Measurements from ENCODE around the gene HDAC4. TPM values are rescaled to one million over a fixed set of nuclear protein-coding genes. Genes with fewer than 3 reads are reported as not detected.

HDAC4 gene
- total and polyA plus RNA-seq, 2 of the 4 experiments (the other 2 are of a cell fraction), result 4.1 to 7.2 TPM

DNA sequence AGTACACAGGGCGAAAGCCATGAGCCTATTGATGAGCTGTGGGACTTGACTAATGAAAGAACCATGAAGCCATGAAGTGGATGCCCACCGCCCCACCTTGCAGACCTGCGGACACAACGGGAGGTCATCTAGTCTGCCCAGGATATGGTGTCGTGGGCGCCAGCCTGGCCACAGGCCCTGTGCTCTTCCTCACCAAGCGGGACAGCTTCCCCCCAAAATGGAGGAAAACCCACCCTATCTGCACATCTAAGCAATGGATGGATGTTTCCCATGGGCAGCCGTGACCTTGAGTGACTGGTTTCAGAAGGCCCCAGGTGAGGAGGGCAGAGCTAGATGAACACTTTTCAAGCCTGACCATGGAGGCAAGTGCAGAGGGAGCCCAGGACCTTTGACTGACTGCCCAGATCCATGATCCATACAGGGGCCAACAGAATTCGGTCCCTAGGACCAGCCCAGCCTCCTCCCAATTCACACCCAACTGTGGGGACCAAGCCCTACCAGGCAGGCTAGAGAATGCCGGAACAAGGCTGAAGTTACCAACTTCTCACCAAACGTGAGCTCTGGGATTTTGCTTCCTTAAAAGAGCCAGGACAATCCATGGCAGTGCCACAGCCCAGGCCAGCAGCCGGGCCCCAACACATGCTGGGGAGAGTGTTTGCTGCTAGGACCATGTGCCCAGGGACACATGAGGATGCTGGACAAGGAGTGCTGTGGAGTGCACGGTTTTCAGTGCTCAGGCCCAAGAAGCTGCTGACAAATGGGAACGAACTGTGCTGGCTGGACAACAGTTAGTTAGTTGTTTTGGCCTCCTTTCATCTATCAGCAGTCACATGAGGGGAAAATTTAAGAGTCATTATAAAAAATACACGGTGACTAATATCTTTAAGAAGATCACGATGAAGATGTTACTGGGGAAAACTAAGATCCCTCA, 249.4 kb downstream of the HDAC4 start:
- no peaks in the 10 kb centered on the region; a peak in 1 of 4 replicates for H3K79me1 ChIP-seq (ENCODE audit: low read depth in 1 of 2, low read length in 2 of 2)
- no peak overlapping the region for H3K56ac ChIP-seq (ENCODE audit: extremely low read depth, insufficient read depth, low read length)
- ChIA-PET CTCF (no interaction called here), POLR2A (ENCODE audit: unreplicated experiment) (no interaction called here)
- no peak overlapping the region for H4K91ac ChIP-seq (ENCODE audit: insufficient read depth, low read depth, low read length)
- ATAC-seq (ENCODE audit: low read depth) (no peak), DNase-seq (no peak)
- dilution Hi-C loops (cut with HindIII; ENCODE audit: low sequenced_read_pairs, unreplicated experiment), result no loop called here
- no peak overlapping the region for H3K4ac ChIP-seq (ENCODE audit: low read depth, low read length)
- H3K27me3 ChIP-seq (ENCODE audit: control insufficient read depth, insufficient read depth, low read length), result no peaks in the 10 kb centered on the region
- intact Hi-C loops (cut with micrococcal nuclease), result no loop called here
- 98% methylated on average over 7 of the region's 16 CpGs; no CpG with 5 or more reads in 1 of the 2 experiments for WGBS, 2 experiments (ENCODE audit: extremely low coverage in 2 of 2, insufficient read length in 1 of 2)
- H2BK20ac ChIP-seq (ENCODE audit: low read depth, low read length), result no peak overlapping the region
- H4K8ac ChIP-seq (ENCODE audit: low read depth in 2 of 2, low read length in 2 of 2), result no peak overlapping the region
- no peaks in the 10 kb centered on the region for H3K9me3 ChIP-seq (ENCODE audit: control insufficient read depth, insufficient read depth, low read length)
- H2AK9ac ChIP-seq (replicated peaks; ENCODE audit: low read depth, low read length, poor library complexity), result no peak overlapping the region
- H3K18ac ChIP-seq (ENCODE audit: low read depth, low read length), result no peak overlapping the region
- no peak overlapping the region for H2AFZ ChIP-seq (replicated peaks; ENCODE audit: low read length, poor library complexity)
- no peak overlapping the region for H3K27ac ChIP-seq (ENCODE audit: insufficient read depth, low read length)
- no peak overlapping the region for H4K5ac ChIP-seq (ENCODE audit: low read depth, low read length)
- no peak overlapping the region for H2AK5ac ChIP-seq (ENCODE audit: low read depth, low read length)
- H3K4me3 ChIP-seq (ENCODE audit: insufficient read depth, low read depth, low read length), result no peak overlapping the region
- H3K4me1 ChIP-seq (ENCODE audit: control insufficient read depth, insufficient read depth, low read length), result no peaks in the 10 kb centered on the region
- H3K9me1 ChIP-seq (ENCODE audit: insufficient read depth, low read length), result peaks cover 10% of the 10 kb centered on the region
- H3K14ac ChIP-seq (replicated peaks; ENCODE audit: low read depth, low read length), result no peak overlapping the region
- no peaks in the 10 kb centered on the region; the same call in 1 of the 2 replicates for H4K20me1 ChIP-seq (ENCODE audit: insufficient read depth, low read length)
- no peak overlapping the region for H2BK5ac ChIP-seq (ENCODE audit: low read depth, low read length, poor library complexity, severe bottlenecking)
- H2BK15ac ChIP-seq (ENCODE audit: low read depth, low read length), result no peak overlapping the region
- H3K4me2 ChIP-seq (ENCODE audit: low read depth, low read length), result no peak overlapping the region
- peaks cover 61% of the 10 kb centered on the region for H3K36me3 ChIP-seq (ENCODE audit: control insufficient read depth, insufficient read depth, low read length)
- in situ Hi-C loops (cut with MboI; ENCODE audit: low sequenced_read_pairs), result no loop called here
- BruUV-seq (replicated peaks), result no TSS peak
- no peak overlapping the region for H3K9ac ChIP-seq (ENCODE audit: low read depth, low read length)
- no peak overlapping the region for H3K23ac ChIP-seq (ENCODE audit: low read depth, low read length)
- no peak overlapping the region for H2BK120ac ChIP-seq (ENCODE audit: low read depth, low read length)
- TF ChIP-seq CHD1 (IDR thresholded peaks at IDR 0.05; ENCODE audit: low read depth, low read length) (no peak), POLR2A (IDR thresholded peaks at IDR 0.05; ENCODE audit: low read depth, low read length) (no peak), CEBPB (IDR thresholded peaks at IDR 0.05; ENCODE audit: low read depth, low read length) (no peak), USF2 (IDR thresholded peaks at IDR 0.05; ENCODE audit: low read depth, low read length) (no peak), MAZ (IDR thresholded peaks at IDR 0.05; ENCODE audit: borderline replicate concordance, low read depth, low read length) (no peak), RAD21 (IDR thresholded peaks at IDR 0.05; ENCODE audit: low read length) (no peak), NFE2L2 (IDR thresholded peaks at IDR 0.05; ENCODE audit: low read depth, low read length) (no peak), RFX5 (IDR thresholded peaks at IDR 0.05; ENCODE audit: low read depth, low read length) (no peak), BHLHE40 (IDR thresholded peaks at IDR 0.05; ENCODE audit: low read depth, low read length) (no peak), FOS (IDR thresholded peaks at IDR 0.05; ENCODE audit: low read depth, low read length) (no peak), RCOR1 (IDR thresholded peaks at IDR 0.05; ENCODE audit: insufficient replicate concordance, low read length) (no peak), MAFK (IDR thresholded peaks at IDR 0.05; ENCODE audit: low read depth, low read length) (no peak), SMC3 (IDR thresholded peaks at IDR 0.05; ENCODE audit: low read depth, low read length) (no peak)
- TF ChIP-seq, protein P1, sequence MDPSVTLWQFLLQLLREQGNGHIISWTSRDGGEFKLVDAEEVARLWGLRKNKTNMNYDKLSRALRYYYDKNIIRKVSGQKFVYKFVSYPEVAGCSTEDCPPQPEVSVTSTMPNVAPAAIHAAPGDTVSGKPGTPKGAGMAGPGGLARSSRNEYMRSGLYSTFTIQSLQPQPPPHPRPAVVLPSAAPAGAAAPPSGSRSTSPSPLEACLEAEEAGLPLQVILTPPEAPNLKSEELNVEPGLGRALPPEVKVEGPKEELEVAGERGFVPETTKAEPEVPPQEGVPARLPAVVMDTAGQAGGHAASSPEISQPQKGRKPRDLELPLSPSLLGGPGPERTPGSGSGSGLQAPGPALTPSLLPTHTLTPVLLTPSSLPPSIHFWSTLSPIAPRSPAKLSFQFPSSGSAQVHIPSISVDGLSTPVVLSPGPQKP (IDR thresholded peaks at IDR 0.05; ENCODE audit: borderline replicate concordance, low read depth, low read length), result no peak
- TF ChIP-seq, protein P2, sequence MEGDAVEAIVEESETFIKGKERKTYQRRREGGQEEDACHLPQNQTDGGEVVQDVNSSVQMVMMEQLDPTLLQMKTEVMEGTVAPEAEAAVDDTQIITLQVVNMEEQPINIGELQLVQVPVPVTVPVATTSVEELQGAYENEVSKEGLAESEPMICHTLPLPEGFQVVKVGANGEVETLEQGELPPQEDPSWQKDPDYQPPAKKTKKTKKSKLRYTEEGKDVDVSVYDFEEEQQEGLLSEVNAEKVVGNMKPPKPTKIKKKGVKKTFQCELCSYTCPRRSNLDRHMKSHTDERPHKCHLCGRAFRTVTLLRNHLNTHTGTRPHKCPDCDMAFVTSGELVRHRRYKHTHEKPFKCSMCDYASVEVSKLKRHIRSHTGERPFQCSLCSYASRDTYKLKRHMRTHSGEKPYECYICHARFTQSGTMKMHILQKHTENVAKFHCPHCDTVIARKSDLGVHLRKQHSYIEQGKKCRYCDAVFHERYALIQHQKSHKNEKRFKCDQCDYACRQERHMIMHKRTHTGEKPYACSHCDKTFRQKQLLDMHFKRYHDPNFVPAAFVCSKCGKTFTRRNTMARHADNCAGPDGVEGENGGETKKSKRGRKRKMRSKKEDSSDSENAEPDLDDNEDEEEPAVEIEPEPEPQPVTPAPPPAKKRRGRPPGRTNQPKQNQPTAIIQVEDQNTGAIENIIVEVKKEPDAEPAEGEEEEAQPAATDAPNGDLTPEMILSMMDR (conservative IDR thresholded peaks at IDR 0.05; ENCODE audit: low read depth, low read length), result no peak

Measured in IMR-90 (cell line).